ENCODE data around the gene MOV10. TPM values are rescaled to one million over a fixed set of nuclear protein-coding genes. Genes with fewer than 3 reads are reported as not detected.

MOV10 gene
- total and polyA plus RNA-seq, 2 donors (not counting 3 experiments of a cell fraction or from before 2014, with no cell fraction given): 97.1 to 113 TPM

DNA sequence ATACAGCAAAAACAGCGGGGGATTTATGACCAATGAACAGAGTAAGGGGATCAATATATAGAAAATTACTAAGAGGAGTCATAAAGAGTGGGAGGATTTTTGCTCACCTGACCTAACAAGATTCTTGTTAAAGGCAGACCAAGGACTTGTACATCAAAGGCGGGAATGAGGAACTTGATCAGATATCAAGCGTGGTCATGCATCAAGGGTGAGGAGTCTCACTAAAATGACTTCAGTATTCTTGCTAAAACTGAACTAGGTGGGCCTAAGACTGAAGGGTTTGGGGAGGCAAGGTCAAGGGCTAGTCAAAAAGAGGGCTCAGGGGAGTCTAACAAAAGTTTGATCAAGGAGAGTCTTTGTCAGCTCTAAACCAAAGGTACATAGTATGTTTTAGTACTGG, 2.1 kb downstream of the MOV10 start:
- no peak overlapping the region for H2AFZ ChIP-seq (ENCODE audit: low read depth, low read length)
- DNase-seq (ENCODE audit: low read depth, low spot score) (no peak), FAIRE-seq (no peak)
- dilution Hi-C loops (cut with MboI; ENCODE audit: extremely low pct_ligation_motif_present, low sequenced_read_pairs) (no loop called here), intact Hi-C loops (cut with micrococcal nuclease) (no loop called here)
- H4K20me1 ChIP-seq (replicated peaks; ENCODE audit: control insufficient read depth, extremely low read depth, insufficient read depth, low read length): peaks cover 2% of the 10 kb centered on the region
- TF ChIP-seq, protein P1, sequence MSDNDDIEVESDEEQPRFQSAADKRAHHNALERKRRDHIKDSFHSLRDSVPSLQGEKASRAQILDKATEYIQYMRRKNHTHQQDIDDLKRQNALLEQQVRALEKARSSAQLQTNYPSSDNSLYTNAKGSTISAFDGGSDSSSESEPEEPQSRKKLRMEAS (IDR thresholded peaks at IDR 0.05; ENCODE audit: insufficient read depth, insufficient read length): no peak
- TF ChIP-seq JUN (IDR thresholded peaks at IDR 0.05; ENCODE audit: borderline replicate concordance, insufficient read depth, insufficient read length, low read depth): no peak
- no peak for TF ChIP-seq EZH2 (IDR thresholded peaks at IDR 0.05; ENCODE audit: borderline replicate concordance, low read depth, low read length, severe bottlenecking)
- TF ChIP-seq POLR2AphosphoS5 (IDR thresholded peaks at IDR 0.05; ENCODE audit: insufficient read depth, low read depth, low read length): no peak
- no peak for TF ChIP-seq POLR2A (IDR thresholded peaks at IDR 0.05; ENCODE audit: low read depth, low read length)
- TF ChIP-seq, protein P2, sequence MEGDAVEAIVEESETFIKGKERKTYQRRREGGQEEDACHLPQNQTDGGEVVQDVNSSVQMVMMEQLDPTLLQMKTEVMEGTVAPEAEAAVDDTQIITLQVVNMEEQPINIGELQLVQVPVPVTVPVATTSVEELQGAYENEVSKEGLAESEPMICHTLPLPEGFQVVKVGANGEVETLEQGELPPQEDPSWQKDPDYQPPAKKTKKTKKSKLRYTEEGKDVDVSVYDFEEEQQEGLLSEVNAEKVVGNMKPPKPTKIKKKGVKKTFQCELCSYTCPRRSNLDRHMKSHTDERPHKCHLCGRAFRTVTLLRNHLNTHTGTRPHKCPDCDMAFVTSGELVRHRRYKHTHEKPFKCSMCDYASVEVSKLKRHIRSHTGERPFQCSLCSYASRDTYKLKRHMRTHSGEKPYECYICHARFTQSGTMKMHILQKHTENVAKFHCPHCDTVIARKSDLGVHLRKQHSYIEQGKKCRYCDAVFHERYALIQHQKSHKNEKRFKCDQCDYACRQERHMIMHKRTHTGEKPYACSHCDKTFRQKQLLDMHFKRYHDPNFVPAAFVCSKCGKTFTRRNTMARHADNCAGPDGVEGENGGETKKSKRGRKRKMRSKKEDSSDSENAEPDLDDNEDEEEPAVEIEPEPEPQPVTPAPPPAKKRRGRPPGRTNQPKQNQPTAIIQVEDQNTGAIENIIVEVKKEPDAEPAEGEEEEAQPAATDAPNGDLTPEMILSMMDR (IDR thresholded peaks at IDR 0.05; ENCODE audit: extremely low read depth in 1 of 2, insufficient read depth in 1 of 2, low read depth in 1 of 2, low read length in 2 of 2): no peak
- no peak for TF ChIP-seq GATA2 (IDR thresholded peaks at IDR 0.05; ENCODE audit: insufficient read depth, insufficient read length, low read depth, low read length)
- TF ChIP-seq MYC (IDR thresholded peaks at IDR 0.05; ENCODE audit: low read depth, low read length): no peak
- no peak for TF ChIP-seq FOS (IDR thresholded peaks at IDR 0.05; ENCODE audit: borderline replicate concordance, insufficient read depth, low read length)
- H3K27ac ChIP-seq (ENCODE audit: insufficient read depth, low read depth, low read length): no peak overlapping the region
- no peak overlapping the region for H3K9ac ChIP-seq (replicated peaks; ENCODE audit: extremely low read depth, insufficient read depth, low read length)
- POLR2A ChIA-PET: interaction anchor here (3.6 kb wide), 1 partner anchor 28 kb away, joined by 19 read pairs; no protein-coding TSS in a partner anchor
- peaks cover 21% of the 10 kb centered on the region for H3K4me1 ChIP-seq (ENCODE audit: control insufficient read depth, extremely low read depth, insufficient read depth, low read length)
- no peaks in the 10 kb centered on the region for H3K27me3 ChIP-seq (ENCODE audit: control insufficient read depth in 2 of 2, insufficient read depth in 2 of 2, low read length in 2 of 2)
- H3K9me3 ChIP-seq (replicated peaks; ENCODE audit: control insufficient read depth, insufficient read depth, low read length): no peaks in the 10 kb centered on the region
- no peak overlapping the region for H3K4me2 ChIP-seq (ENCODE audit: insufficient read depth, low read length)
- CTCF ChIA-PET: interaction anchor here (0.5 to 5.0 kb wide), 2 partner anchors 31 to 49 kb away, joined by 4 to 33 read pairs; partner anchors contain the start of gene RHOC
- H3K9me1 ChIP-seq (replicated peaks; ENCODE audit: control insufficient read depth, extremely low read depth, insufficient read depth, low read length): no peaks in the 10 kb centered on the region
- H3K36me3 ChIP-seq (ENCODE audit: control insufficient read depth in 2 of 2, extremely low read depth in 1 of 2, insufficient read depth in 2 of 2, low read length in 2 of 2): peaks cover 0 to 4% of the 10 kb centered on the region in 2 experiments
- no peak overlapping the region for H3K4me3 ChIP-seq (replicated peaks in 1 of 3; ENCODE audit: insufficient read depth in 1 of 3, low read depth in 1 of 3, low read length in 3 of 3)
- no TSS peak for BruUV-seq (replicated peaks)
- H3K79me2 ChIP-seq (ENCODE audit: control insufficient read depth, insufficient read depth, low read length): peaks cover 20% of the 10 kb centered on the region
